ENCODE measurements around the gene GRID2.

DNA sequence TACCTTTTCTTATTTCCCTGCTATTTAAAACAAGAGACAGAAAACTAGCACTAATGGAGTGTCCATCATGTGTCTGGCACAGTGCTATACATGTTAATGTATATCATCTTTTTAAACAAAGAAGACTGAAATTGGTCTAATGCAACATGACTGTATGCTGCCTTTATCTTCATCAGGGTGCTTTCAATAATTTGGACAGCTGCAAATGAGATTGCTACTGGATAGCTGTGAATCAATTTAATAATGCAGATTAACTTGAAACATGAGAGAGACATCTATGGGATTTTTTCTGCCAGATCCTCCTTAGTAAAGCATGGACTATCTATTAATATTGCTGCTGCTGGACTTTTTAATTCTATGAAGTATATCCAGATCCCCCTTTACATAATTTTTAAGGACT lies 1269.5 kb downstream of the GRID2 start:
- TF ChIP-seq POLR2AphosphoS5 (IDR thresholded peaks at IDR 0.05; ENCODE audit: low read depth, low read length) (no peak), POLR2A (IDR thresholded peaks at IDR 0.05; ENCODE audit: low read depth, low read length) (no peak)
